ENCODE results near the gene UBE2K.

GRCh38 chr4:39731908-39732307, 34.0 kb downstream of the UBE2K start:
- TF ChIP-seq EZH2 (IDR thresholded peaks at IDR 0.05; ENCODE audit: insufficient read depth, poor library complexity, severe bottlenecking) (no peak), EZH2phosphoT487 (IDR thresholded peaks at IDR 0.05; ENCODE audit: insufficient read depth, low read depth) (no peak)
